SU-DHL-6 (cell line): Measurements from ENCODE around the gene UBAC2.

Experiments used
- CTCF ChIP-seq: fragments of 200-600 bp; sonication (generic); IDR thresholded peaks from one replicate; pipeline ENCODE4 v1.5.1; 2017; ENCODE audit warnings: antibody characterized with exemption, mild to moderate bottlenecking, low read length, moderate library complexity; ENCODE audit not compliant: insufficient read depth, poor library complexity, severe bottlenecking
- EZH2phosphoT487 ChIP-seq: fragments of 200-600 bp; sonication (generic), shearing (Covaris generic); conservative IDR thresholded peaks from 2 replicates; pipeline ENCODE4 v1.6.1; 2018; ENCODE audit warnings: mild to moderate bottlenecking, antibody characterized with exemption, low read length, moderate library complexity, mixed read lengths

- no peak for TF ChIP-seq CTCF
- TF ChIP-seq EZH2phosphoT487, result no peak
These were observed 160.5 kb downstream of the UBAC2 start for GRCh38 chr13:99361197-99361596.
